ENCODE measurements around the gene DMRTB1. TPM values are rescaled to one million over a fixed set of nuclear protein-coding genes. Genes with fewer than 3 reads are reported as not detected.
"Not testable (repeated sequence)": the region's sequence is repeated elsewhere in the genome, so short reads cannot be mapped to it uniquely, and the experiment has no call there.

DMRTB1 gene
- total RNA-seq, 2 donors from 2014 or later: not detected

GRCh38 chr1:53420341-53420740 lies 38.9 kb upstream of the DMRTB1 start:
- Mint-ChIP-seq H3K27me3 (peaks cover 15% of the 10 kb centered on the region), H3K4me3 (no peak overlapping the region), H3K4me1 (no peaks in the 10 kb centered on the region), H3K27ac (no peak overlapping the region), H3K36me3 (ENCODE audit: low read depth) (no peaks in the 10 kb centered on the region)
- H3K9me3 ChIP-seq (ENCODE audit: control insufficient read depth, low read length, poor library complexity, severe bottlenecking): no peaks in the 10 kb centered on the region
- ATAC-seq (no peak), DNase-seq (no peak)

- ATAC-seq (no peak), DNase-seq (no peak)
- Mint-ChIP-seq H3K36me3 (ENCODE audit: low read depth) (no peaks in the 10 kb centered on the region), H3K27ac (no peak overlapping the region), H3K4me1 (no peaks in the 10 kb centered on the region), H3K4me3 (no peak overlapping the region), H3K27me3 (peaks cover 24% of the 10 kb centered on the region)
- no peaks in the 10 kb centered on the region for H3K9me3 ChIP-seq (ENCODE audit: control insufficient read depth, low read length, poor library complexity, severe bottlenecking)
These were observed 38.0 kb upstream of the DMRTB1 start for GRCh38 chr1:53421208-53421607.

- Mint-ChIP-seq H3K27ac (peak overlapping the region; percentile 67), H3K4me1 (peaks cover 15% of the 10 kb centered on the region), H3K4me3 (no peak overlapping the region), H3K27me3 (peaks cover 31% of the 10 kb centered on the region), H3K36me3 (ENCODE audit: low read depth) (peaks cover 12% of the 10 kb centered on the region)
- ATAC-seq (no peak), DNase-seq (no peak)
- H3K9me3 ChIP-seq (ENCODE audit: control insufficient read depth, low read length, poor library complexity, severe bottlenecking): no peaks in the 10 kb centered on the region
These were observed 28.9 kb upstream of the DMRTB1 start for GRCh38 chr1:53430261-53430660.

GRCh38 chr1:53430779-53431178 lies 28.4 kb upstream of the DMRTB1 start:
- ATAC-seq (no peak), DNase-seq (no peak)
- Mint-ChIP-seq H3K4me1 (peaks cover 15% of the 10 kb centered on the region), H3K4me3 (no peak overlapping the region), H3K27me3 (peaks cover 27% of the 10 kb centered on the region), H3K36me3 (ENCODE audit: low read depth) (peaks cover 12% of the 10 kb centered on the region), H3K27ac (peak overlapping the region; percentile 67)
- H3K9me3 ChIP-seq (ENCODE audit: control insufficient read depth, low read length, poor library complexity, severe bottlenecking): no peaks in the 10 kb centered on the region

GRCh38 chr1:53431244-53431643 lies 28.0 kb upstream of the DMRTB1 start:
- ATAC-seq (no peak), DNase-seq (no peak)
- Mint-ChIP-seq H3K27me3 (peaks cover 27% of the 10 kb centered on the region), H3K4me1 (peaks cover 15% of the 10 kb centered on the region), H3K27ac (peak overlapping the region; percentile 67), H3K4me3 (no peak overlapping the region), H3K36me3 (ENCODE audit: low read depth) (peaks cover 12% of the 10 kb centered on the region)
- no peaks in the 10 kb centered on the region for H3K9me3 ChIP-seq (ENCODE audit: control insufficient read depth, low read length, poor library complexity, severe bottlenecking)

- Mint-ChIP-seq H3K27me3 (peaks cover 24% of the 10 kb centered on the region), H3K27ac (peak overlapping the region; percentile 67), H3K4me3 (peak overlapping the region; percentile 15), H3K36me3 (ENCODE audit: low read depth) (peaks cover 12% of the 10 kb centered on the region), H3K4me1 (peaks cover 13% of the 10 kb centered on the region)
- no peak for ATAC-seq
- no peak for DNase-seq
- H3K9me3 ChIP-seq (ENCODE audit: control insufficient read depth, low read length, poor library complexity, severe bottlenecking): no peaks in the 10 kb centered on the region
These were observed 27.2 kb upstream of the DMRTB1 start for GRCh38 chr1:53431805-53432565.

- no peak overlapping the region for H3K4me3 Mint-ChIP-seq
- H3K36me3 Mint-ChIP-seq (ENCODE audit: low read depth): peaks cover 10% of the 10 kb centered on the region
- H3K4me1 Mint-ChIP-seq: peaks cover 13% of the 10 kb centered on the region
- no peak overlapping the region for H3K27ac Mint-ChIP-seq
- DNase-seq (no peak), ATAC-seq (no peak)
- peaks cover 22% of the 10 kb centered on the region for H3K27me3 Mint-ChIP-seq
- no peaks in the 10 kb centered on the region for H3K9me3 ChIP-seq (ENCODE audit: control insufficient read depth, low read length, poor library complexity, severe bottlenecking)
These were observed 26.6 kb upstream of the DMRTB1 start for GRCh38 chr1:53432611-53433010.

- H3K9me3 ChIP-seq (ENCODE audit: control insufficient read depth, low read length, poor library complexity, severe bottlenecking); H3K27ac Mint-ChIP-seq; DNase-seq; H3K36me3 Mint-ChIP-seq (ENCODE audit: low read depth); H3K4me3 Mint-ChIP-seq; ATAC-seq: not testable (repeated sequence)
- peaks cover 13% of the 10 kb centered on the region for H3K4me1 Mint-ChIP-seq
- peaks cover 22% of the 10 kb centered on the region for H3K27me3 Mint-ChIP-seq
These were observed 24.7 kb upstream of the DMRTB1 start for GRCh38 chr1:53434405-53435007.

- DNase-seq (no peak), ATAC-seq (no peak)
- Mint-ChIP-seq H3K4me3 (no peak overlapping the region), H3K4me1 (peaks cover 13% of the 10 kb centered on the region), H3K27ac (no peak overlapping the region), H3K36me3 (ENCODE audit: low read depth) (peaks cover 7% of the 10 kb centered on the region), H3K27me3 (peaks cover 22% of the 10 kb centered on the region)
- no peaks in the 10 kb centered on the region for H3K9me3 ChIP-seq (ENCODE audit: control insufficient read depth, low read length, poor library complexity, severe bottlenecking)
These were observed 24.0 kb upstream of the DMRTB1 start for GRCh38 chr1:53435151-53435550.

GRCh38 chr1:53438427-53439336 lies 20.5 kb upstream of the DMRTB1 start:
- Mint-ChIP-seq H3K27ac (no peak overlapping the region), H3K4me3 (no peak overlapping the region), H3K27me3 (peaks cover 13% of the 10 kb centered on the region), H3K4me1 (peaks cover 2% of the 10 kb centered on the region), H3K36me3 (ENCODE audit: low read depth) (peaks cover 3% of the 10 kb centered on the region)
- ATAC-seq: no peak
- no peak for DNase-seq
- no peaks in the 10 kb centered on the region for H3K9me3 ChIP-seq (ENCODE audit: control insufficient read depth, low read length, poor library complexity, severe bottlenecking)

- H3K9me3 ChIP-seq (ENCODE audit: control insufficient read depth, low read length, poor library complexity, severe bottlenecking): no peaks in the 10 kb centered on the region
- no peak overlapping the region for H3K4me3 Mint-ChIP-seq
- peaks cover 10% of the 10 kb centered on the region for H3K27me3 Mint-ChIP-seq
- ATAC-seq (no peak), DNase-seq (no peak)
- peaks cover 2% of the 10 kb centered on the region for H3K36me3 Mint-ChIP-seq (ENCODE audit: low read depth)
- H3K27ac Mint-ChIP-seq: no peak overlapping the region
- H3K4me1 Mint-ChIP-seq: peaks cover 2% of the 10 kb centered on the region
These were observed 19.6 kb upstream of the DMRTB1 start for GRCh38 chr1:53439337-53440207.

GRCh38 chr1:53440633-53441032 lies 18.6 kb upstream of the DMRTB1 start:
- no peak overlapping the region for H3K4me3 Mint-ChIP-seq
- H3K27me3 Mint-ChIP-seq: peaks cover 10% of the 10 kb centered on the region
- peaks cover 2% of the 10 kb centered on the region for H3K36me3 Mint-ChIP-seq (ENCODE audit: low read depth)
- no peak overlapping the region for H3K27ac Mint-ChIP-seq
- ATAC-seq (no peak), DNase-seq (no peak)
- H3K4me1 Mint-ChIP-seq: peaks cover 2% of the 10 kb centered on the region
- H3K9me3 ChIP-seq (ENCODE audit: control insufficient read depth, low read length, poor library complexity, severe bottlenecking): no peaks in the 10 kb centered on the region
